ENCODE data around the gene ANKRD52. TPM values are rescaled to one million over a fixed set of nuclear protein-coding genes. Genes with fewer than 3 reads are reported as not detected.

Gene ANKRD52
- total and polyA plus RNA-seq, 9 of the 15 experiments (the other 6 are each of a cell fraction or from before 2014, with no cell fraction given): 0.52 to 46.8 (median 7.9) TPM

GRCh38 chr12:56266693-56267442 lies 8.7 kb upstream of the ANKRD52 start, which contains the start of gene COQ10A (continued):
- TF ChIP-seq PYGO2 (tag; IDR thresholded peaks at IDR 0.05): no peak
- no peak for TF ChIP-seq PML (IDR thresholded peaks at IDR 0.05; ENCODE audit: low read length)
- TF ChIP-seq RFX7 (CRISPR knock-in tag; IDR thresholded peaks at IDR 0.05): no peak
- TF ChIP-seq ZSCAN29 (IDR thresholded peaks at IDR 0.05): no peak
- TF ChIP-seq CCAR2 (IDR thresholded peaks at IDR 0.05; ENCODE audit: low read depth, low read length): no peak
- TF ChIP-seq TBL1XR1 (IDR thresholded peaks at IDR 0.05; ENCODE audit: low read length in 2 of 2): 0 out of 4 replicates have a peak, but pooled peaks of 1 of the 2 experiments have one; percentile 25
- TF ChIP-seq GTF2F1 (IDR thresholded peaks at IDR 0.05; ENCODE audit: low read depth, low read length): no peak
- TF ChIP-seq CREB5 (CRISPR knock-in tag; IDR thresholded peaks at IDR 0.05): no peak
- no peak for TF ChIP-seq CBFA2T3 (IDR thresholded peaks at IDR 0.05)
- no peak for TF ChIP-seq CREBBP (IDR thresholded peaks at IDR 0.05; ENCODE audit: low read depth, low read length)
- no peak for TF ChIP-seq BRD9 (IDR thresholded peaks at IDR 0.05; ENCODE audit: low read depth, partially characterized antibody)
- TF ChIP-seq PPARD (CRISPR knock-in tag; IDR thresholded peaks at IDR 0.05): no peak
- peak; percentile 64 to 79 (median 64) for TF ChIP-seq CTCF (IDR thresholded peaks at IDR 0.05 in 2 of 3, conservative IDR thresholded peaks at IDR 0.05 in 1 of 3; ENCODE audit: insufficient read depth in 2 of 3, low read depth in 1 of 3, low read length in 3 of 3)
- TF ChIP-seq YY1 (IDR thresholded peaks at IDR 0.05; ENCODE audit: borderline replicate concordance in 1 of 3, control insufficient read depth in 1 of 3, extremely low read depth in 1 of 3, insufficient read depth in 3 of 3, insufficient read length in 1 of 3, insufficient replicate concordance in 2 of 3, low read depth in 1 of 3, low read length in 2 of 3): peak in 1 of 3 experiments; percentile 16
- TF ChIP-seq TAF9B (IDR thresholded peaks at IDR 0.05; ENCODE audit: partially characterized antibody): no peak
- TF ChIP-seq MNT (conservative IDR thresholded peaks at IDR 0.05): peak; percentile 72 to 89
- TF ChIP-seq SRSF1 (IDR thresholded peaks at IDR 0.05; ENCODE audit: low read depth, low read length): no peak
- peak; percentile 8; the same call in 1 of the 2 replicates for TF ChIP-seq ATF1 (CRISPR knock-in tag; IDR thresholded peaks at IDR 0.05)
- peak; percentile 94 for TF ChIP-seq ATF1 (tag; IDR thresholded peaks at IDR 0.05)
- no peak for TF ChIP-seq NFE2 (IDR thresholded peaks at IDR 0.05; ENCODE audit: low read depth)
- no peak for TF ChIP-seq SRSF9 (IDR thresholded peaks at IDR 0.05; ENCODE audit: borderline replicate concordance, low read depth, low read length)
- TF ChIP-seq DIDO1 (tag; IDR thresholded peaks at IDR 0.05; ENCODE audit: low read depth): no peak

All from K562 (cell line).